Stomach (tissue), 9 donors: ENCODE measurements around the gene OSM. TPM values are rescaled to one million over a fixed set of nuclear protein-coding genes. Genes with fewer than 3 reads are reported as not detected.

Source experiments
- DNase-seq, 2 donors: peaks; one replicate each; pipeline versions ENCODE4 v3.0.0 to v3.0.0-alpha.2; 2013 to 2019
- H3K27ac ChIP-seq, 5 donors: fragments of 200-600 bp in 4 of 5; sonication (generic) in 4 of 5; one replicate each; pipeline ENCODE4 v1.5.1; 2013 to 2019; ENCODE audit warnings: mild to moderate bottlenecking in 1 of 5, moderate library complexity in 1 of 5
- H3K27me3 ChIP-seq, 3 donors: fragments of 200-600 bp; sonication (generic); one replicate each; pipeline ENCODE4 v1.5.1; 2017 to 2019; ENCODE audit warnings: mixed run types in 1 of 3
- H3K36me3 ChIP-seq, 4 donors: fragments of 200-600 bp; sonication (generic); 1 replicate in 3 of 4; 2 replicates in 1 of 4; pipeline ENCODE4 v1.5.1; 2016 to 2019
- H3K4me1 ChIP-seq, 4 donors: fragments of 200-600 bp; sonication (generic); one replicate each; pipeline ENCODE4 v1.5.1; 2016 to 2019
- H3K4me3 ChIP-seq, 4 donors: fragments of 200-600 bp; sonication (generic) in 3 of 4; one replicate each; pipeline ENCODE4 v1.5.1; 2016 to 2019; ENCODE audit warnings: mild to moderate bottlenecking in 1 of 4
- H3K9me3 ChIP-seq, 4 donors: fragments of 200-600 bp; sonication (generic); one replicate each; pipeline ENCODE4 v1.5.1; 2016 to 2019
- CTCF ChIP-seq, 7 experiments: fragments of 450-650 bp in 4 of 7; fragments of 200-600 bp in 3 of 7; sonication (generic) in 3 of 7; IDR thresholded peaks; one replicate each; pipeline ENCODE4 v1.5.1; 2016 to 2019; ENCODE audit warnings: antibody characterized with exemption in 7 of 7, control low read depth in 2 of 7, mild to moderate bottlenecking in 1 of 7
- EP300 ChIP-seq: sonication (generic); formaldehyde crosslinking; IDR thresholded peaks from one replicate; pipeline ENCODE4 v1.6.1; 2017; ENCODE audit warnings: antibody characterized with exemption
- POLR2A ChIP-seq, 4 donors: fragments of 450-650 bp; IDR thresholded peaks; one replicate each; pipeline ENCODE4 v1.6.1; 2016; ENCODE audit warnings: antibody characterized with exemption in 4 of 4, control low read depth in 2 of 4, mild to moderate bottlenecking in 1 of 4, moderate library complexity in 1 of 4
- POLR2AphosphoS5 ChIP-seq, 3 donors: sonication (generic); formaldehyde crosslinking; IDR thresholded peaks; one replicate each; pipeline ENCODE4 v1.6.1; 2016; ENCODE audit warnings: antibody characterized with exemption in 3 of 3
- WGBS, 5 donors: extraction: QIAGEN DNeasy Blood & Tissue Kit in 3 of 5; methylation state at CpG; one replicate each; pipeline versions ENCODE4 v1.1.5 to v1.1.7; 2013 to 2018; 5-methylcytosine and 5-hydroxymethylcytosine counted together
- intact Hi-C: fragments of 100-400 bp; cut with DNase I; formaldehyde crosslinking; loops from one replicate; pipeline ENCODE4 v1.15.1; 2023; ENCODE audit warnings: low total_unique reads
- polyA plus RNA-seq, 3 donors: library from polyadenylated mRNA; stranded (reverse); fragments of 200-250 nt; gene quantifications; one replicate each; pipeline ENCODE4 v1.2.3, GENCODE V29; 2013
- total RNA-seq, 5 donors: library from RNA; depleted of rRNA; stranded (reverse); fragments of >200 nt; gene quantifications; one replicate each; pipeline versions ENCODE4 v1.1.0 to v1.2.3, GENCODE V29; 2014 to 2016
- donor health status: healthy with polysubstance abuse.
- donor health status: Bipolar disorder and iron deficiency.
- donor health status: healthy.

OSM gene
- total and polyA plus RNA-seq, 8 donors = 0.33 to 22.7 (median 1.2) TPM; not detected in 4

- Histone ChIP-seq H3K4me3 (no peak overlapping the region), H3K4me1 (peaks cover 26 to 52% (median 40%) of the 10 kb centered on the region in 4 donors), H3K9me3 (no peaks in the 10 kb centered on the region), H3K36me3 (peaks cover 8 to 40% (median 30%) of the 10 kb centered on the region in 4 donors), H3K27ac (no peak overlapping the region), H3K27me3 (no peaks in the 10 kb centered on the region)
- WGBS, 5 donors = 82 to 91% (median 85%) methylated on average over 3 to 5 of the region's 5 CpGs
- TF ChIP-seq EP300 (no peak), CTCF (IDR thresholded peaks at IDR 0.05) (no peak)
- intact Hi-C loops = loop anchor here (5.0 kb wide), 1 partner anchor 101 kb away; the partner anchor contains the start of gene RNF215
- no peak for DNase-seq
Observed at GRCh38 chr22:30286331-30286730, 19.7 kb upstream of the OSM start.

DNA sequence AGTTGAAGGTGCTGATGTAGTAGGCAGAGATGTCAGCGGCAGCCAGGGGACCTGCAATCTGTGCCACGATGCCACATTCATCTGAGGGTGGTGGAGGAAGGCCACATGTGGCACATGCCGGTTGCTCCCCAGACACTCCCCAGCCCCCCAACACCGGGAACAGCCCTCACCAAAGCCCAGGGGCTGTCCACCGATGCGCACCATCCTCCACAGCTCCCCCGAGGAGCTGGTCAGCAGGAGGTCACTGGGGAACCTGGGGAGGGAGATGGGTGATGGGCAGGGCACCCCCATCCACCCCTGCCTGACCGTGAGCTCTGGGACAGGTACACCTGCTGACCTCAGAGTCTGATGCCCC lies 19.2 kb upstream of the OSM start:
- Histone ChIP-seq H3K36me3 (peaks cover 8 to 40% (median 30%) of the 10 kb centered on the region in 4 donors), H3K27ac (no peak overlapping the region), H3K9me3 (no peaks in the 10 kb centered on the region), H3K4me1 (peaks cover 21 to 47% (median 35%) of the 10 kb centered on the region in 4 donors), H3K4me3 (no peak overlapping the region), H3K27me3 (no peaks in the 10 kb centered on the region)
- TF ChIP-seq CTCF (IDR thresholded peaks at IDR 0.05) = no peak
- no peak for TF ChIP-seq EP300
- TF ChIP-seq POLR2A (IDR thresholded peaks at IDR 0.05) = no peak
- no peak for TF ChIP-seq POLR2AphosphoS5 (IDR thresholded peaks at IDR 0.05)
- WGBS, 5 donors = 83 to 91% (median 90%) methylated on average over 2 to 8 of the region's 8 CpGs
- intact Hi-C loops = loop anchor here (5.0 kb wide), 1 partner anchor 101 kb away; the partner anchor contains the start of gene RNF215
- no peak for DNase-seq

GRCh38 chr22:30285176-30285845 lies 18.7 kb upstream of the OSM start:
- Histone ChIP-seq H3K9me3 (no peaks in the 10 kb centered on the region), H3K36me3 (peaks cover 8 to 40% (median 30%) of the 10 kb centered on the region in 4 donors), H3K27ac (no peak overlapping the region), H3K27me3 (no peaks in the 10 kb centered on the region), H3K4me1 (peaks cover 16 to 42% (median 30%) of the 10 kb centered on the region in 4 donors), H3K4me3 (no peak overlapping the region)
- 87 to 93% (median 89%) methylated on average over 26 to 27 of the region's 27 CpGs for WGBS, 5 donors
- intact Hi-C loops = loop anchor here (5.0 kb wide), 1 partner anchor 102 kb away; the partner anchor contains the start of gene RNF215
- no peak for DNase-seq
- TF ChIP-seq CTCF (IDR thresholded peaks at IDR 0.05) = no peak
- no peak for TF ChIP-seq POLR2A (IDR thresholded peaks at IDR 0.05)
- no peak for TF ChIP-seq POLR2AphosphoS5 (IDR thresholded peaks at IDR 0.05)
- no peak for TF ChIP-seq EP300

DNA sequence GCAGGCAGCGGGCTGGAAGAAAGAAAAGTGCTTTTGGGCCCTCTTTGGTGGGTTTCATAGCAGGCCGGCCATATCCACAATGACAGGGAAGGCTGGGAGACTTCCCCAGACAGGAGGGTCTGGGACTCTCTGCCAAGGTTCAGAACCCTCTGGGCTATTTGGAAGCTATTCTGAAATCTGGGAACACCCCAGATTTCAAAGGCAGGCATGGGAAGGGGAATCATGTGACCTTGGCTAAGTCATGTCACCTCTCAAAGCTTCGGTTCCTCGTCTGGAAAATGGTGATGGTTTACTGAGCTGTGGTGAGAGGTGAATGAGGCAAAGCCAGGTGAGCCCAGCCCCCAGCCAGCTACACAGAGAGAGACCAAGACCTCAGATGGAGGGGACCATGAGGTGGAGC lies 18.0 kb upstream of the OSM start:
- Histone ChIP-seq H3K4me1 (peaks cover 10 to 40% (median 24%) of the 10 kb centered on the region in 4 donors), H3K4me3 (no peak overlapping the region), H3K27ac (no peak overlapping the region), H3K27me3 (no peaks in the 10 kb centered on the region), H3K9me3 (no peaks in the 10 kb centered on the region), H3K36me3 (peaks cover 8 to 40% (median 30%) of the 10 kb centered on the region in 4 donors)
- WGBS, 5 donors = 78 to 94% (median 88%) methylated on average over 4 of the region's 4 CpGs
- DNase-seq = no peak
- intact Hi-C loops = loop anchor here (5.0 kb wide), 1 partner anchor 103 kb away; the partner anchor contains the start of gene RNF215
- TF ChIP-seq POLR2A (IDR thresholded peaks at IDR 0.05) (no peak), CTCF (IDR thresholded peaks at IDR 0.05) (no peak), POLR2AphosphoS5 (IDR thresholded peaks at IDR 0.05) (no peak)
